GM20431 (cell line): Measurements from ENCODE around the gene ANK3.

Source experiments
- in situ Hi-C: fragments of 300-500 bp; cut with MseI, MboI; formaldehyde crosslinking; loops from one replicate; pipeline ENCODE4 v1.15.0; 2020; ENCODE audit warnings: low sequenced_read_pairs; ENCODE audit not compliant: unreplicated experiment

ANK3 gene

DNA sequence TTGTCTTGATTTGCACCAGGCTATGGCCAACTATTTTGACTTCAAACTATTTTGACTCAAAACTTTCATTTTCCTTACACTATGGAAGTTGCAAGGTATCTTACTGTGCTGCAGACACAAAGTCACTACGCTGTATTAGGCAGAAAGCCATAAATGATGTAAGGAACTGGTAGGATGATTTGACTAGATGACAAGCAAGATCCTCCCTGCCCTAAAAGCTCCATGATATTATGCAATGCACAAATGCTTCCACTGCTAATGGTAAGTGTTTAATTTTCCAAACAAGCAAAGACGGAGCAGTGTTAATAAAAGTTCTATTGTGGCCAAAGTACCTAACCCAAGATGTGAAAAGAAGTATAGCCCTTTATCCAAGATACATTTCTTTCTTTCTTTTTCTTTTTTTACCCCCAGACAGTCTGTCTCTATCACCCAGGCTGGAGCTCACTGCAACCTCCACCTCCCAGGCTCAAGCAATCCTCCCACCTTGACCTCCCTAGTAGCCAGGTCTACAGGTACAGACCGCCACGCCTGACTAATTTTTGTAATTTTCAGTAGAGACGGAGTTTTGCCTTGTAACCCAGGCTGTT lies 98.2 kb downstream of the ANK3 start:
- in situ Hi-C loops = no loop called here

DNA sequence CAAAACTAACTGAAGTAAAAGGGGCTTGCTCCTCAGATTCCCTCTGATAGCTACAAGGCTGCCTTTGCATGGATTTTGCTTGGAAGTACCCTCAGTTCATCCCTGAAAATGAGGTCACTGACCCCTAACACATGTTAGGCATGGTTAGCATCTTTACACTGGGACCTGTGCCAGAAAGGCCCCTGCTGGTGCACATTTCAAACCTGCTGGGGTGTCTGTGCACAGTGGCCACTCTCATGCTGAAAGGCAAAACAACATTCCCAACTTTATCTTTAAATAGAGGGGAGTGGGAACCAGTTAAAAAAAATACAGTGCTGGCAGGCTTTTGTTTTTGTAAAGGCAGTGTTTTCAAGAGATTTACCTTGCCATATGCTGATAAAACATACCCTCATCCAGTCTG lies 99.1 kb downstream of the ANK3 start:
- in situ Hi-C loops = no loop called here

DNA sequence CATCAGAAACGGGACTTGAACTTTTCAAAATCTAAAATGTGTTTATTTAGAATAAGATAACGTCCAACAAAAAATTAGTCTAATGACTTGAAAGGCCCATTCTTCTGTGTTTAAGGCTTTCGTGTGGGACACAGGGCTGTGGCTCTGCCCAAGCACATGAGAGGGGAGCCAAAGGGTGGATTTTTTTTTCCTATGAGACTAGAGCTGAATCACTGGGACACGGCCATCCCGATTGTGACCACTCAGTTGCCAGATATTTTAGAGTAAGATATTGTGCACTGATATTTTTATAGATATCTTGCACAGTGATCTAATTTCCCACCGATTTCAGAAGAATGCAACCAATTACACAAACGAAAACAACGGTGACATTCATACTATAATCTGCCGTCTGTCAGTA lies 99.9 kb downstream of the ANK3 start:
- in situ Hi-C loops = no loop called here

DNA sequence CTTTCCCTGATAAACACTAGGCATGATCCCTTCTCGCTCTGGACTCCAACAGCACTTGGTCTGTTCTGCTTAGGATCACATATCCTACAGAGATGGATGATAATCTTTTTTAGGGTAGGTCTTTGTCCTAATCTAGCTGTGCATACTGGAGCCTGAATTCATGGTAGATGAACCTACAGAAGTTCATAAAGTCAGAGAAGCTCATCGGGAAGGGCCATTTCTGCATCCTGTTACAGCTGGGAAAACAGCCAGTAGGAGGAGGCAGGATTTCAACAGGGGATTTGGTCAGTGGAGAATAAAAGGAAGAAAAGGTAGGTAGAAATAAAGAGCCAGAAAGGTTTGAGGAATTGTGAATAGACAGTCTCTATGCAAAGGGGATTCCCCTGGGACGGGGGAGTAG lies 101.4 kb downstream of the ANK3 start:
- in situ Hi-C loops = no loop called here

DNA sequence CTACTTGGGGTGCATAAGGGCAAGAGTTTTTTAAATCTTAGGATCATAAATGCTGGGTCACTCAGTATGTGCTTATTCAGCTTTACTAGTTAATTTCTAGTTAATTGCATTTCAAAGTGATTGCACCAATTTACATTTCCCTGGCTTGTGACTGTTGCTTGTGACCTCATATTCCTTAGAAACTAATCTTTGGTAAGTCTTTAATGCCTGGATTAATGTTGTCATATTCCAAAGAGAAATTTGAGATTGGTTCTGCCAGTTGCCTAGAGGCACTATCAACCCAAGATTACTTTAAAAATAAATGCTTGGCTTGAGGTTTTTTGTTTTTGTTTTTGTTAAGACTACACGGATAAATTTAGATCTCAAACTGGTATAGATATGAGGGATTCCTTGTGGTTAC lies 103.1 kb downstream of the ANK3 start:
- in situ Hi-C loops = no loop called here

DNA sequence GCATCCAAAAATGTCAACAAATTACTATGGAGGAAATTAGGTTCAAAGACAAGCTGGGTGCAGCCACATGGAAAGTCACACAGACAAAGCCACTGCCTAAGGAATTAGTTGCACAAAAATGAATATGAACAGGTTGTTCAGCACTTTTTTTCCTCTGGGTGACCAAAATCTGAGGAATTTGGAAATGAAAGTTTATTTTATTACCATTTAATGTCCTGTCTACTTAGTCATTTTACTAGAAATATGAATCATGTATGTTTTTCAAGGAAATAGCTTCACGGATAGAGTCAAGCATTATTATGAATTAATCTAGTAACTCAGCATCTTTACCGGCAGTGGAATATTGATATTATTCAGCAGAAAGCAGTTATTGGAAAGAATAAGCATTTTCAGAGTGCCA lies 106.3 kb downstream of the ANK3 start:
- in situ Hi-C loops = no loop called here

DNA sequence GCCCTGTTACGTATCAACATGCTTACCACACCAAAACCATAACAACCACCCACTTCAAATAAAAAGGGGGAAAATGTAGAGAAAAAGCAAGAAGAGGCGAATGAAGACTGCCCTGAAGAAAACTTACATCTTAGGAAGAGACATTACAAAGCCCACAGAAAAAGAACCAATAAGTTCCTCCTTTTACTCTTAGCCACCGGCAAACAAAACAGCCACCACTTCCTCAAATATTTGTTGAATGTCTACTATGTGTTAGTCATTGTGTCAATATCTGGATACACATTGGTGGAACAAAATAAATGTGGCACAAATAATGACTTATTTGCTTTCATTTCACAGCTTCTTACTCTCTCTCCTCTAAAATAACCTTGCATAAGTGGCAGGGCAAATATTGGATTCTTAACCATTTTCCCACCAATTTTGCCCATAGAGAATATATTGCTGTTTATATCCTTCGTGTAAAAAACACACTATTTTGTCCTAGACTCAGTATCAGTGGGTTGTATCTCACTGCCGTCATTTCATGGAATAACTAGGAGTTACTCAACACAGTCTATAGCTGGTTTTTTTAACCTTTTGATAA lies 106.8 kb downstream of the ANK3 start:
- in situ Hi-C loops = no loop called here

DNA sequence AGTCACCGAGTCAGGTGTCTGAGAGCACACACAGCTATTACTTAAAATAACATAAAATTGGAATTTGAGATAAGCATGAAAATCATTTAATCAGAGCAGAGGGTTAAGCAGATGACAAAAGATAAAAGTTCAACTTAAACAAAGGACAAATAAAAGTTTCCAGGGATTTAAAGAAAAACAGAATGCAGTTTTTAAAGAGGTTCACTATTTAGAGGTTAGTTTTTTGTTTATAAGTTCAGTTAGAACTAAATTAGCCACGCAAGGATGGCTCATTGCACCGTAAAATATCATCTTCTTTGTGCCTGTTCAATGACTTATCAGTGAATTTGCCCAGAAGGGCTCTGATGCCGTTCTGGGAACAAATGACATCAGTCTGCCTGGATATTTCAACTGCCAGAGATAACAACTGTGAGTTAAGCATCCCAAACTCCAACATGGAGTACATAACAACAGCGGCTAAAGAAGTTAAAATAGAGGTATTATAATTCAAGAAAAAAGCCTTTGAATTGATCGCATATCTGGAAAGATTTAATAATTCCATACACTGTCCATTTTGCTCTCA lies 107.8 kb downstream of the ANK3 start:
- in situ Hi-C loops = no loop called here

DNA sequence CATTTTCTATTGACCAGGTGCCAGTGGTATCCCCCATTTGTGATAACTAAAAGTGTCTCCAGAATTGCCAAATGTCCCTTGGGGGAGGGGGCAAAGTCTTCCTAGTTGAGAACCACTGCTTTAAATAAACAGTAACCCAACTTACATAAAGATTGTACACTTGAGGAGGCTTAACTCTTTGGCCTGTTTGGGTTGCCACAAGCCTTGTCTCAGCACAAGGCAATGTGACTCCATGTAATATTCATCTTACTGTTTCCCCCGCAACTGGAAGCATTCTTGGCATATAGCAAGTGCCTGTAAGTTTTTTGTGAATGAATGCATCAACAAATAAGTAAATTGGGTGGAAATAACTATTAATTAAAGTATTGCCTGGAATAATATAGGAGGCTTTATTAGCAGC lies 108.3 kb downstream of the ANK3 start:
- in situ Hi-C loops = no loop called here

DNA sequence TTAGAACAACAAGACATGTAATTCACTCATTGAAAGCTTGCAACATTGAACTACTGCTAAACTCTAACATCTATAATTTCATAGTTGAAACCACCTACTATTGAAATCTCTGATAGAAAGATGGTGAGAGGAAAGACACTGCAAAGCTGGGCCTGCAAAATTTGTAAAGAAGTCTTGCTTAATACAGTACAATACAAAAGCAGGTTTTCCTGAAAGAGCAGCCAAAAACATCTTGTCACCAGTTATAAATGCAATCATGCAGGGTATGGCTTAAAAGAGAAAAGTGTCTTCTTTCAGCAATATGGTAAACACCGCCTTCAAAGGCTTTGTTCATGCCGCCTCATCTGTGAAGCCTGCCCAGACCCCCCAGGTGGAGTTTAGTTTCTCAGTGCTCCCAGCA lies 109.2 kb downstream of the ANK3 start:
- in situ Hi-C loops = no loop called here

DNA sequence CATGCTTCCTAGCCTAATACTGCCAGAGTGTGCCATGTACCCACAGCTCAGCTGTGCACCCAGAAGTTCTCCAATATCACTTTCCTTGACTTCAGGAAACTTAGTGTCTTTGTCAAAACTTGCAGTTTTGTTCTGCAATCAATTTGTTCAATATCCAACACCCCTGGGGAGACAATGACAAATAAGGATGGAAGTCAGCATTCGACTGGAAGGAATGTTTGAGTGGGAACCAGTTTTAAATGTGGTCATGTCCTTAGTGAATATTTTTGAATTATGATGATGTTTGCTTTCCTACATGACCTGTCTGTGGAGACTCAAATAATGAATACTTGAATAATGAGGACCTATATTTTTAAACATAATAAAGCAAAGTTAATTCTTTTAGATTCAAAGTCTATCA lies 112.0 kb downstream of the ANK3 start:
- in situ Hi-C loops = no loop called here

DNA sequence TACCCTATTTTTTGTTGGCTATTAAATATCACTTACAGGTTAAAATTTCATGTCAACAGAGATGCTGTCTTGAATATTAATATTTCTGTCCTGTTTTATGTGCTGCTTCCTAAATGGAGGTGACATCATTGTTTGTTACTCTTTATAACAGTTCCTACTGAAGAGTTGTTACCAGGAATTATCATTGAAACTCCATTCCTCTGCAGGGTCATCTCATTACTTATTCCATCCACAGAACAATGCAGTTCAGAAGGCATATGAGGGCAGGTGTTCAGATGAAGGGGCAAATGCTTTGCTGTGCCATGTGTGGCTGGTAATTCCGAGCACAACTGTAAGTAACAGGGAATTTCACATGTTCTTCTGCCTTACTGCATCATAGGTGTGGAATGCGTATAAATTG lies 113.4 kb downstream of the ANK3 start:
- in situ Hi-C loops = no loop called here

DNA sequence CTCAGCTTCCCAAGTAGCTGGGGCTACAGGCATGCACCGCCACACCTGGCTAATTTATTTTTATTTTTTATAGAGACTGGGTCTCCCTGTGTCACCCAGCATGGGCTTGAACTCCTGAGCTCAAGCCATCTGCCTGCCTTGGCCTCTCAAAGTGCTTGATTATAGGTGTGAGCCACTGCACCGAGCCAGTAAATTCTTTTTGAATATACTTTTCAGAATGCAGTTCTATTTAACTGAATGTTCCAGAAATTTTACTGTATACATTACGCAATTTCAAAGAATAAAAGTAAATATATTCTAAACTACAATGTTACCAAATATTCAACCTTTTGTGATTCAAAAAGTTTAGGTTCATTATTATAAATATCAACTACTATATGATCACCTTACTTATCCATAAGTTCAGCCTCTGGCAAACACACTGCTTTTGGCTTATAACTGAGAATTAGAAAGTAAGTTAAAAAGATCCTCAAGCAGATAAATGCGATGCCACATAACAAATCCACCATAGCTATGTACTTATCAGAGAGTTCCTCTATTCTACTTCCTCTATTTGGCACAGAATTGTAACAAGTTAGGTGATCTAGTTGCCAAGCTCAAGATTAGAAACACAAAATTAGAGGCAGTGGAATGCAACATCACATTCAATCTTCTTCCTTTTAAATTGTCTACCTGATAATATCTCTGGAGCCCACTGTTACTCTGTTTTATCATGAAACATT lies 118.2 kb downstream of the ANK3 start:
- in situ Hi-C loops = no loop called here

DNA sequence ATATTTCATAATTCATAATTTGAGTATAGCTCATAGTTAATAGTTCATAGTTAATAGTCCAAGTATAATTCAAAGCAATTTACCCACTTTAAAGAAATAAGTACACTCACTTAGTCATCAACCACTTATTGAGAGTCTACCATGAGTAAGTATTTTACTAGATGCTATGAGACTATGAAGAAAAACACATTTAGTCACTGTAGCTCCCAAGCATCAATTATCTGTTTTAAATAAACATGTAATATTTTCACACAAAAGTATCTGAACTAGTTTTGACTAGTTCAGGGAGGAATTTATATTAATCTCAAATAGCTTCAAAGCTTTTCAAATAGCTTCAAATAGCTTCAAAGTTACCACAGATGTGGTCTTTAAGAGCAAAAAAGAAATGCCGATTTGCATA lies 119.2 kb downstream of the ANK3 start:
- in situ Hi-C loops = no loop called here

DNA sequence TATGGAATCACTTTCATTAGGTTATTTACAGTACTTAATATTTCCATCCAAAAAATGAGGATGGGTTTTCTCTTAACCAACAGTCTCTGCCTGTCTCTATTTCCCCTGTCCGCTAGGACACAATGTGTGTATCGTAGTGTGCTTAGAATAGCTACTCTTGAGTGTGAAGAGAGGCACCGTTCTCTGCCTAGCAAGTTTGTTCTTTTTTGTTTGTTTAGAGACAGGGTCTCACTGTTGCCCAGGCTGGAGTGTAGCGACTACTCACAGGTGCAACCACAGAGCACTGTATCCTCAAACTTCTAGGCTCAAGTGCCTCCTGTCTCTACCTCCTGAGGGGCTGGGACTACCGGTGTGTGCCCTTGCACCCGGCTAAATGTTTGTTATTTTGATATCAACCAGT lies 121.9 kb downstream of the ANK3 start:
- in situ Hi-C loops = no loop called here

DNA sequence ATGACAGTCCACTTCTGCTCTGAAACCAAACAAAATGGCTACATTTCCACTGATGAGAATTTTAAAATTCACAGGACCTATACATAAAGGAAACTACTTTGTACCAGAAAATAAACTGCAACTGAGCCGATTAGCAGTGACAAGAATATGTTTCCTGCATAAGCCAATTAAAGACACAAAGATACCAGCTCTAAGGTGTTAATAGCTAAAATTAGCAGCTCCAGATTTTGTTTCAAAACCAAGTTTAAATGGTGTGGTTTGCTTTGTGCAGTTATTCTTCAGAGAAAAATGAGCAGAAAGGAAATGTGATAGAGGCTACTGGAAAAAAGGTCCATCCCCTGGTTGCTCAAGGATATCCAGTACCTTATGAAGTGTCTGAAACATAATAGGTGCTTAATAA lies 123.2 kb downstream of the ANK3 start:
- in situ Hi-C loops = no loop called here

DNA sequence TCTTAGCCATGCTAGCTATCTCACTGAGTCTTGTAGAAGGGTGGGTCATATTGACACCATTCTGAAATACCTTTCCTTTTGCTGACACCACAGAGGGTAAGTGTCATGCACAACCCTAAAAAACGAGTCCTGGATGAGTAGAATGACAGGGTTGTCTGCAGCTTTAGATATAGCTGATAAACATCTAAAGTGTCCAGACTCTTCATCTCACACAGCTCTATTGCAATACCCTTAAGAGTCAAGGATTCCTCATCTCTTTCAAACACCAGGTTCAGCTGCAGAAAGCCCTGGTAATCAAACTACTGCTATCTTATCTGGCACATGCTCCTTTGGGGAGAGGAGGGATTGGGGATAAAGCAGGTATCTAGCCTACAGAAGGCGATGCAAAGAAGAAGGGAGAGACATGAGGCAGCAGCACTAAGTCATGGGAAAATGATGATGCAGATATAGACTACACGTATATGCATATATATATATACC lies 127.0 kb downstream of the ANK3 start:
- in situ Hi-C loops = no loop called here

DNA sequence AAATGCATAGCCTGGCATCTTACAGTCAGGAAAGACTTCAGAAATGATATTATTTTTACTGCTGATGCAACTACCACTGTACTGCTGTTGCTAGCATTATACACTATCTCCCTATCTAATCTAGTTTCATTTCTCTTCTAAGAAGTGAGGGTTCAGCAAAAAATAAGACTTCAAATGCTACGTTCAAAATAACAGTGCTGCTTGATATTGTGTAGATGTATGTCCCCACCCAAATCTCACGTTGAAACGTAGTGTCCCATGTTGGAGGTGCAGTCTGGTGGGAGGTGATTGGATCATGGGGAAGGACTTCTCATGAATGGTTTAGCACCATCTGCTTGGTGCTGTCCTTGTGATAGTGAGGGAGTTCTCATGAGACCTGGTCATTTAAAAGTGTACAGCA lies 129.4 kb downstream of the ANK3 start:
- in situ Hi-C loops = no loop called here

DNA sequence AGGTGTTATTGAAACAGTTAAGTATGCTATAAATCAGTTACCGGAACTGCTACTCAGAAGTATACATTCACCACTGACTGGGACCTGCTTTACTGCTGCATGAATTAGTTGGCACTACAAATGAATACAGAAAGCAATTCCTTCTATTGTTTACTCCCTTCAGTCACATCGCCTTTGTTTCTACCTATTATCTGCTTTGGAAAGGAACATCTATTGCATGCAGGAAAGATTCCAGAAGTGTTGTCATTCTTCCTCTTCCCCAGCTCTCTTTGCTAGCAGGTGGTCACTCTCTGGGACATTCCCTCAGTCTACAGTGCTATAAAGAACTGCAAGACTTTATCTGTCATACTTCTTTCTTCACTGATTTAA lies 131.3 kb downstream of the ANK3 start:
- in situ Hi-C loops = no loop called here

DNA sequence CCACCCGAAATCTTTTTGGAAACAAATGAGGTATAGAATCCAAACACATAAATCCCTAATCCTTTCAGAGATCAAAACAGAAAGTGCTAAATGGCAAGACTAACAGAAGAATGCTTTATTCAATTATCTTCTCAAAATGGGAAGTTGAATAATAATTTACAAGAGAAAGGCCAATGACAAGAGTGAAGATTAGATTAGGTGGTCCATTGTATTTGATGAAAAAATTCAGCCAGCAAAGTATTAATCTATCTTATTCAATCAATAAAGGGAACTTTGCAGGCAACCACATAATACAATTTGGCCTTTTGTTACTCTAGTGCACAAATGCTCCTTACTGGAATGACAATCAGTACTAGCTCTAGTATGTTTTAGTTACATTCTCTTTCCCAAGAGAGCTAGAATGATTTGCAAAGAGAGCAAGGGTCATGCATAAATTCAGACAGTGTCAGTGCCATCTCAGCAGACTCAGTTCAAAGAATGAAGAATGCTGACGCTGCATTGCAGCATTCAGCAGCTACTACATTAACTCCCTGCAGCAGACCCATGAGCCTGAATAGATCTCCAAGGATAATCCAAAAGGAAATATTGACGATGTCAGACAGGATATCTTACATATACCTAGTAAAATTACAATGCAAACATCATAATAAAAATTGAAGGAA lies 131.8 kb downstream of the ANK3 start:
- in situ Hi-C loops = no loop called here

DNA sequence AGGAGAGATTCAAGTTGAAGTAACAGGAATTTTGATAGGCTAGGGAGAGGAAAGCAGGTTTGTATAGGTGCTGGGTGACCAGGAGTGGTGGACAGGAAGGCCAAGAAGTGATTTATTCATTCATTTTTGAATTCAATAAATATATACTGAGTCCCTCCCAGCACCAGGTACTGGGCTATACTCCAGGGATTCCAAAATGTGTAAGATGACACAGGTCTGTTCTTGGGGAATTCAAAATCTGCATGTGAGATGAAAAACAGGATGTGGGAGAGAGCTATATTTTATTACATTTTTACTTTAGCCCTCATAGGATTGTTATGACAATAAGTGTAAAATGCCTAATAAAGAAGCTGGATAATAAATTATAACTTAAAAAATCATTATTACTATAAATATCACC lies 134.9 kb downstream of the ANK3 start:
- in situ Hi-C loops = no loop called here
